Measurements from ENCODE around the gene B3GNT5. TPM values are rescaled to one million over a fixed set of nuclear protein-coding genes. Genes with fewer than 3 reads are reported as not detected.

B3GNT5 gene, protein sequence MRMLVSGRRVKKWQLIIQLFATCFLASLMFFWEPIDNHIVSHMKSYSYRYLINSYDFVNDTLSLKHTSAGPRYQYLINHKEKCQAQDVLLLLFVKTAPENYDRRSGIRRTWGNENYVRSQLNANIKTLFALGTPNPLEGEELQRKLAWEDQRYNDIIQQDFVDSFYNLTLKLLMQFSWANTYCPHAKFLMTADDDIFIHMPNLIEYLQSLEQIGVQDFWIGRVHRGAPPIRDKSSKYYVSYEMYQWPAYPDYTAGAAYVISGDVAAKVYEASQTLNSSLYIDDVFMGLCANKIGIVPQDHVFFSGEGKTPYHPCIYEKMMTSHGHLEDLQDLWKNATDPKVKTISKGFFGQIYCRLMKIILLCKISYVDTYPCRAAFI
- 81.4 TPM for polyA plus RNA-seq
- long read RNA-seq, donor 1, full-length matches to known transcripts, result 18 of 45 reads
- long read RNA-seq, donor 1, partial matches to known transcripts, result 27 of 45 reads
- long read RNA-seq, donor 1, other reads (novel, unspliced or antisense), result 0 of 45 reads
- long read RNA-seq, donor 2, full-length matches to known transcripts, result 18 of 18 reads
- long read RNA-seq, donor 2, partial matches to known transcripts, result 0 of 18 reads
- long read RNA-seq, donor 2, other reads (novel, unspliced or antisense), result 0 of 18 reads
- long read RNA-seq, donor 3, result 0 reads
- long read RNA-seq, donor 4, full-length matches to known transcripts, result 4 of 4 reads
- long read RNA-seq, donor 4, partial matches to known transcripts, result 0 of 4 reads
- long read RNA-seq, donor 4, other reads (novel, unspliced or antisense), result 0 of 4 reads
- long read RNA-seq, donor 5, full-length matches to known transcripts, result 6 of 6 reads
- long read RNA-seq, donor 5, partial matches to known transcripts, result 0 of 6 reads
- long read RNA-seq, donor 5, other reads (novel, unspliced or antisense), result 0 of 6 reads
- long read RNA-seq, donor 6, full-length matches to known transcripts, result 34 of 34 reads
- long read RNA-seq, donor 6, partial matches to known transcripts, result 0 of 34 reads
- long read RNA-seq, donor 6, other reads (novel, unspliced or antisense), result 0 of 34 reads
- long read RNA-seq, donor 7, full-length matches to known transcripts, result 6 of 6 reads
- long read RNA-seq, donor 7, partial matches to known transcripts, result 0 of 6 reads
- long read RNA-seq, donor 7, other reads (novel, unspliced or antisense), result 0 of 6 reads
- long read RNA-seq, donor 8, full-length matches to known transcripts, result 29 of 63 reads
- long read RNA-seq, donor 8, partial matches to known transcripts, result 34 of 63 reads
- long read RNA-seq, donor 8, other reads (novel, unspliced or antisense), result 0 of 63 reads
- long read RNA-seq, donor 9, full-length matches to known transcripts, result 11 of 11 reads
- long read RNA-seq, donor 9, partial matches to known transcripts, result 0 of 11 reads
- long read RNA-seq, donor 9, other reads (novel, unspliced or antisense), result 0 of 11 reads
- long read RNA-seq, donor 10, full-length matches to known transcripts, result 28 of 28 reads
- long read RNA-seq, donor 10, partial matches to known transcripts, result 0 of 28 reads
- long read RNA-seq, donor 10, other reads (novel, unspliced or antisense), result 0 of 28 reads
- long read RNA-seq, donor 11, full-length matches to known transcripts, result 16 of 16 reads
- long read RNA-seq, donor 11, partial matches to known transcripts, result 0 of 16 reads
- long read RNA-seq, donor 11, other reads (novel, unspliced or antisense), result 0 of 16 reads

DNA sequence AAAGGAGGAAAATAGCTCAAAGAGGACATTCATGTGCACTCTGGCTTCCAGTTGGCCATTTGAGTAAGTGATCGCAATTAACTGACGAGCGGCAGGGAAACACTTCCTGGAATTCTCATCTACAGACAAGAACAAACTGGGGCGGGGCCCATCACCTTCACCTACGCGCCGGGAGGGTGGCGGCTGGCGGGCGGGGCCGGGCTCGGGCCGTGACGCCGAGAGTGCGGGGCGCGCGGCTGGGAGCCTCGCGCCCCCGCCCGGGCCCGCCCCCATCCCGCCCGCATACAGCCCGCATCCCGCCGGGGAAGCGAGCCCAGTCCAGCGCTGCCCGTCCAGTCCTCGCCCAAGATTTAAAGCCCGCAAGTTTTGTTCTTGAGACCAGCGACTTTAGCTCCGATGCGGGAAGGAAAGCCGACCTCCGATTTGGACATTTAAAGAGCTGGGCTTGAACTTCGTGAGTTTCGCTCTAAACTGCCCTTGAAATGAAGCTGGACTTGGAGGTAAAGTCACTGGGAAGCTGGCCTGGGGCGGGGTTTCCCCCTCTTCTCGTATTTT is at the start of gene B3GNT5:
Gene B3GNT5 (plus strand): TSS at position 281 of the 555 bp plus-strand sequence. CDS start 16,546 bp downstream, outside the sequence.
- DNase-seq, result peak; percentile 91 to 95
- WGBS (ENCODE audit: insufficient coverage, low lambda C conversion rate), result no CpG with 5 or more reads among the region's 43 CpGs
- Histone ChIP-seq H3K4me3 (ENCODE audit: low read length) (peak within 1 kb of the TSS; percentile 98), H3K27ac (ENCODE audit: low read length) (peak within 1 kb of the TSS; percentile 96), H3K27me3 (ENCODE audit: control insufficient read depth, insufficient read depth, low read length) (no peaks in the 10 kb centered on the region), H3K36me3 (ENCODE audit: control insufficient read depth, insufficient read depth, low read length) (peaks cover 6% of the 10 kb centered on the region), H3K4me1 (ENCODE audit: control insufficient read depth, insufficient read depth, low read length) (peaks cover 9% of the 10 kb centered on the region), H3K9me3 (ENCODE audit: control insufficient read depth, low read depth, low read length) (no peaks in the 10 kb centered on the region)

DNA sequence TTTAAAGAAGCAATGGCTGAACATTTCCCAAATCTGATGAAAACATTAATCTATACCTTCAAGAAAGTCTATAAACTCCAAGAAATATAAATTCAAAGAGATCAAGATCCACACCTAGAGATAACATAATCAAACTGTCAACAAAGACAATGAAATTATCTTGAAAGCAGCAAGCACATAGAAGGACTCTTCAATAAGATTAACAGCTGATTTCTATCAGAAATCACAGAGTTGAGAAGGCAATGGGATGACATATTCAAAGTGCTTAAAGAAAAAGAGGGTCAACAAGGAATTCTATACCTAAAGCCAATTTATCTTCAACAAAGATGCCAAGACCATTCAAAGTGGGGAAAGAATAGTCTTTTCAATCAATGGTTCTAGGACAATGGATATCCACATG is 49.4 kb upstream of the B3GNT5 start:
- no peak overlapping the region for H3K27ac ChIP-seq (ENCODE audit: low read length)
- no peak overlapping the region for H3K4me3 ChIP-seq (ENCODE audit: low read length)
- no peaks in the 10 kb centered on the region for H3K36me3 ChIP-seq (ENCODE audit: control insufficient read depth, insufficient read depth, low read length)
- H3K9me3 ChIP-seq (ENCODE audit: control insufficient read depth, low read depth, low read length), result peaks cover 8% of the 10 kb centered on the region
- no peak for DNase-seq
- peaks cover 2% of the 10 kb centered on the region for H3K4me1 ChIP-seq (ENCODE audit: control insufficient read depth, insufficient read depth, low read length)
- H3K27me3 ChIP-seq (ENCODE audit: control insufficient read depth, insufficient read depth, low read length), result no peaks in the 10 kb centered on the region

DNA sequence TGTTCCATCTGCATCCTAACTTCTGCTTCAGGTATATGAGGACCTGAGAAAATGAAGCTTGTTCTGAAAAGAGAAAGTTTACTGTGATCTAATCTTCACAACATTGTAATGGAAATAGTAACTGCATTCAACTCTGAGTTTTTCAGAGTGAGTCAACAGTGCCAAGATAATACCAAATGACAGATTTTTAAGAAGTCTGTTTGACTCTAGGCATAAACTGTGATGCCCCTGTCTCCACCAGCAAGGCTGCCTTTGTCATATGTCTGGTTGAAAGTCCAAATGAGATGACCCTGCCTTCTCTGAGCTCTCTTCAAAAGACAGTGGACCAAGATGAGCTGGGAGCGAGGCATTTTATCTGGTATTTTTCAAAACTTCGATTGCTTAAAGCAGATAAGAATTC is 44.8 kb upstream of the B3GNT5 start:
- peaks cover 24% of the 10 kb centered on the region for H3K4me1 ChIP-seq (ENCODE audit: control insufficient read depth, insufficient read depth, low read length)
- H3K27me3 ChIP-seq (ENCODE audit: control insufficient read depth, insufficient read depth, low read length), result no peaks in the 10 kb centered on the region

DNA sequence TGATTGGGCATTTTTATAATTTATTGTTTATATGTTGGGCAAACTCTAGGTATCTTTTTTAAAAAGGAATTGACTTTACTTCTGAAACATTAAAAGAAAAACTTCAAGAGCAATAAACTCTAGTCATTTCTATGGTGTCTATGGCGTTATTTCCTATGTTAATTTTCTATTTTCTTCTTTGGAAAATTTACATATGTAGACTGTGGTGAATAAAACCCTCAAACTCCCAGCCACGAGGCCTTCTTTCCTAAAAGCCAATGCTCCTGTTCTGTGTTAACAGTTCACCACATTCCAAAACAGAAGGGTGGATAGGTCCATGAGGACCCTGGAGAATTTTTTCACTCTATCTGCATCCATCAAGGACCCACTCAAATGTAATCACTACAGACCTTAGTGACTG is 44.3 kb upstream of the B3GNT5 start:
- WGBS (ENCODE audit: insufficient coverage, low lambda C conversion rate), result 93% methylated on average over 2 of the region's 2 CpGs
- H3K4me3 ChIP-seq (ENCODE audit: low read length), result no peak overlapping the region
- no peak for DNase-seq
- peaks cover 4% of the 10 kb centered on the region for H3K9me3 ChIP-seq (ENCODE audit: control insufficient read depth, low read depth, low read length)
- H3K27ac ChIP-seq (ENCODE audit: low read length), result no peak overlapping the region
- H3K4me1 ChIP-seq (ENCODE audit: control insufficient read depth, insufficient read depth, low read length), result peaks cover 25% of the 10 kb centered on the region
- no peaks in the 10 kb centered on the region for H3K27me3 ChIP-seq (ENCODE audit: control insufficient read depth, insufficient read depth, low read length)
- no peaks in the 10 kb centered on the region for H3K36me3 ChIP-seq (ENCODE audit: control insufficient read depth, insufficient read depth, low read length)

More for the DNA sequence above, 44.8 kb upstream of the B3GNT5 start:
- WGBS (ENCODE audit: insufficient coverage, low lambda C conversion rate), result 80% methylated on average over 1 of the region's 2 CpGs
- H3K9me3 ChIP-seq (ENCODE audit: control insufficient read depth, low read depth, low read length), result peaks cover 4% of the 10 kb centered on the region
- DNase-seq, result peak in 1 of 2 donors; percentile 34
- no peak overlapping the region for H3K4me3 ChIP-seq (ENCODE audit: low read length)
- no peak overlapping the region for H3K27ac ChIP-seq (ENCODE audit: low read length)
- no peaks in the 10 kb centered on the region for H3K36me3 ChIP-seq (ENCODE audit: control insufficient read depth, insufficient read depth, low read length)

DNA sequence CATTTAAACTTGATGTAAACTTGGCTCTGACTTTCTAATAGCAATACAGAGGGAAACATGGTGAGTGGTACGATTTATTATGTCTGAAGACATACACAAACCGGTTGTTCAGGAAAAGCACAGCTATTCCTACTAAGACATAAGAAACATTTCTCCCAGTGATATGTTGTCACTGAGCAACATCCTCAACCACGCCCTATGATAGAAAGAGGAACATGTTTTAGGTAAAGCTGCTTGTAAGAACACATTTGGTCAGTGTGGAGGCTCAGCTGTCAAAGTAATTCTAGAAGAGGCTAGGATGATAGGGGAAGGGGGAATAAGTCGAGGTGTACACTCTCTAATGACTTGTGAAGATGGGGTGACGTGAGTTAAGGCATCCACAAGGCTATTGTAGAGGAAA is 42.7 kb upstream of the B3GNT5 start:
- Histone ChIP-seq H3K4me3 (ENCODE audit: low read length) (no peak overlapping the region), H3K36me3 (ENCODE audit: control insufficient read depth, insufficient read depth, low read length) (no peaks in the 10 kb centered on the region), H3K27ac (ENCODE audit: low read length) (peak overlapping the region; percentile 74), H3K4me1 (ENCODE audit: control insufficient read depth, insufficient read depth, low read length) (peaks cover 30% of the 10 kb centered on the region), H3K27me3 (ENCODE audit: control insufficient read depth, insufficient read depth, low read length) (no peaks in the 10 kb centered on the region), H3K9me3 (ENCODE audit: control insufficient read depth, low read depth, low read length) (no peaks in the 10 kb centered on the region)
- no peak for DNase-seq
- WGBS (ENCODE audit: insufficient coverage, low lambda C conversion rate), result 80% methylated on average over 1 of the region's 5 CpGs

DNA sequence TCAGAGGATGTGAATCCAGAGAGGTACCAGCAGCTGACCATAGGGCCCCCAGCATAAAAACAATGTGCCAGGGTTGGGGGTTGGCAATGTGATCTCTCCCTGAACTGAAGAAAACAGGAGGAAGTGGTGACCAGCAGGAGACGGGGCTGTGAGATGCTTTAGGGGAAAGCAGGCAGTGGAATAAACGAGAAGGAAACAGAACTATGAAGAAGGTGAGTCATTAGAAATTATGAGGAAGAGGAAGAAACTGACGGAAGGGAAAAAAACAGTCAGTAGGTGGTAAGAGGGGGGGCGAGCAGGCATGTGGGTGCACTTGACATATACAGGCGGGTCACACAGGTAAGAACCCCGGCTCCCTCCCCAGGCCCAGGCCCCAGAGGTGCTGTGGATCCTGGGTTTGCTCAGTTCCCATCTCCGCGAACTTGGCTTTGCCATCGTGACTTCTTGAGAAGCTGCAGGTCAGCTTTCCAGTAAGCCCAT is 42.2 kb upstream of the B3GNT5 start:
- Histone ChIP-seq H3K9me3 (ENCODE audit: control insufficient read depth, low read depth, low read length) (no peaks in the 10 kb centered on the region), H3K4me1 (ENCODE audit: control insufficient read depth, insufficient read depth, low read length) (peaks cover 30% of the 10 kb centered on the region), H3K4me3 (ENCODE audit: low read length) (no peak overlapping the region), H3K27me3 (ENCODE audit: control insufficient read depth, insufficient read depth, low read length) (no peaks in the 10 kb centered on the region), H3K36me3 (ENCODE audit: control insufficient read depth, insufficient read depth, low read length) (no peaks in the 10 kb centered on the region), H3K27ac (ENCODE audit: low read length) (peak overlapping the region; percentile 74)
- peak in 1 of 2 donors; percentile 29 for DNase-seq
- WGBS (ENCODE audit: insufficient coverage, low lambda C conversion rate), result 57% methylated on average over 3 of the region's 9 CpGs

DNA sequence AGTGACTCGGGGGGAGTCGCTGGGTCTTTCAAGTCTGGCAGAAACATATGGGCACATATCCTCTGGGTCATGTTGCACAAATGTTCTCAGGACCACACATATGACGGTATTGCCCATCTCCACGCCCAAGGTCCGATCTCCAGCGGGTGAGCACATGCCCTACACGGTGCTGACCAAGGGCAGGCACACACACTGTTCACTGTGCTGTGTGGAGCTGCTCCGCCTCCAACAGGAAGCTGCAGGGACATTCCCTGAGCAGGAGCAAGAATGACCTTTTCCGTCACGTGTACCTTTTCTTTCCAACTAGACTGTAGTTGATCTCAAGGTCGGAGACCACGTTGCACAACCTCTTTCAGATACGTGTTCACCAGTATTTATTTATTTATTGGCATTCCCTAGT is 41.7 kb upstream of the B3GNT5 start:
- Histone ChIP-seq H3K27me3 (ENCODE audit: control insufficient read depth, insufficient read depth, low read length) (no peaks in the 10 kb centered on the region), H3K27ac (ENCODE audit: low read length) (peak overlapping the region; percentile 74), H3K36me3 (ENCODE audit: control insufficient read depth, insufficient read depth, low read length) (no peaks in the 10 kb centered on the region), H3K4me1 (ENCODE audit: control insufficient read depth, insufficient read depth, low read length) (peaks cover 30% of the 10 kb centered on the region), H3K4me3 (ENCODE audit: low read length) (no peak overlapping the region), H3K9me3 (ENCODE audit: control insufficient read depth, low read depth, low read length) (no peaks in the 10 kb centered on the region)
- peak; percentile 89 to 92 for DNase-seq
- WGBS (ENCODE audit: insufficient coverage, low lambda C conversion rate), result no CpG with 5 or more reads among the region's 13 CpGs

DNA sequence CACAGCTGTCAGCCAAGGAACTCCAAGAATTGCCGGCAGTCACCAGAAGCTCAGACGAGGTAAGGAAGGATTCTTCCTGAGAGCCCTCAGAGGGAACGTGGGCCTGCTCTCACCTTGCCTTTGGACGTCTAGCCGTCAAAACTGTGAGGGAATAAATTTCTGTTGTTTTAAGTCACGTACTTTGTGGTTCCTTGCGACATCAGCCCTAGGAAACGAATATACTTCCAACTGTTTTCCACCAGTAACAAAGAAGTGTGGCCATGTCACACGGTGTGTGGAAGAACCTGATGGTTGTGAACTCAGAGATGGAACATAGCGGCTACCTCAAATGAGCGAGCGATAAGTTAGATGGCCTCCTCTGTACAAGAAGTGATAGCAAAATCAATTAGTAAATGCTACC is 41.0 kb upstream of the B3GNT5 start:
- WGBS (ENCODE audit: insufficient coverage, low lambda C conversion rate), result 80% methylated on average over 1 of the region's 12 CpGs
- peaks cover 30% of the 10 kb centered on the region for H3K4me1 ChIP-seq (ENCODE audit: control insufficient read depth, insufficient read depth, low read length)
- no peaks in the 10 kb centered on the region for H3K36me3 ChIP-seq (ENCODE audit: control insufficient read depth, insufficient read depth, low read length)
- no peaks in the 10 kb centered on the region for H3K9me3 ChIP-seq (ENCODE audit: control insufficient read depth, low read depth, low read length)
- H3K27me3 ChIP-seq (ENCODE audit: control insufficient read depth, insufficient read depth, low read length), result no peaks in the 10 kb centered on the region
- H3K27ac ChIP-seq (ENCODE audit: low read length), result peak overlapping the region; percentile 74
- H3K4me3 ChIP-seq (ENCODE audit: low read length), result no peak overlapping the region
- no peak for DNase-seq

DNA sequence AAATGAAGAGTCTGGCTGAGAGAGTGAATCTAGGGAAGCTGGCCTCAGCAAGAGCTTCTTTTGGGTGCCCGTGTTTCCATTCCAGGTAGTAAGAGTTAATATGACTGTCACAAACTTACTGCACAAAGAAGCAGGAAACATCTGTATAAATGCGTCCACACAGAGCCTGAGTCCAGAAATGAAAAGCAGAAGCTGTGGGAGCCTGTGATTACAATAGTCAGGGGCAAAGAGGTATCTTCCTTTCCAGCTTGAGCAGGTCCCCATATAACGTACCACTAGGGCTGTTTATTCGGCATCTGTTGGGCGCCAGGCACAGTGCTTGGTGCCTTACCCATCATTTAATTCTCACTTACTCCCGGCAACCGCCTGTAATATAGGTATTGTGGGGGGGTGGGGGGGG is 40.5 kb upstream of the B3GNT5 start:
- H3K4me3 ChIP-seq (ENCODE audit: low read length), result no peak overlapping the region
- peaks cover 31% of the 10 kb centered on the region for H3K4me1 ChIP-seq (ENCODE audit: control insufficient read depth, insufficient read depth, low read length)
- H3K36me3 ChIP-seq (ENCODE audit: control insufficient read depth, insufficient read depth, low read length), result no peaks in the 10 kb centered on the region
- peak overlapping the region; percentile 74 for H3K27ac ChIP-seq (ENCODE audit: low read length)
- no peaks in the 10 kb centered on the region for H3K9me3 ChIP-seq (ENCODE audit: control insufficient read depth, low read depth, low read length)
- WGBS (ENCODE audit: insufficient coverage, low lambda C conversion rate), result no CpG with 5 or more reads among the region's 7 CpGs
- H3K27me3 ChIP-seq (ENCODE audit: control insufficient read depth, insufficient read depth, low read length), result no peaks in the 10 kb centered on the region
- DNase-seq, result peak in 1 of 2 donors; percentile 43

All from large intestine (tissue), 12 donors.